HEK293T (cell line): ENCODE measurements around the gene PRTFDC1.

ENCODE experiments used
- CTCF ChIA-PET: fragments of 350-600 bp; formaldehyde crosslinking; extraction: SDS; loops from one replicate; lab custom pipeline; 2021; ENCODE audit warnings: antibody characterized with exemption, inconsistent platforms; lab: Yijun Ruan, JAX
- POLR2A ChIA-PET: fragments of 350-600 bp; formaldehyde crosslinking; extraction: SDS; loops from one replicate; lab custom pipeline; 2020; ENCODE audit warnings: antibody characterized with exemption, inconsistent platforms; lab: Yijun Ruan, JAX
- DNase-seq: peaks from one replicate; pipeline ENCODE4 v3.0.0; 2012; ENCODE audit warnings: mixed read lengths; ENCODE audit errors: extremely low spot score
- ARNT ChIP-seq: fragments of 450-650 bp; IDR thresholded peaks from 2 replicates; pipeline ENCODE4 v1.6.1; 2017; ENCODE audit warnings: mild to moderate bottlenecking
- BHLHE40 ChIP-seq: fragments of 450-650 bp; IDR thresholded peaks from 2 replicates; pipeline ENCODE4 v1.6.1; 2016; ENCODE audit warnings: mild to moderate bottlenecking, moderate library complexity, borderline replicate concordance
- CTBP1 ChIP-seq: fragments of 450-650 bp; IDR thresholded peaks from 2 replicates; pipeline ENCODE4 v1.6.1; 2016; ENCODE audit warnings: borderline replicate concordance
- ELF4 ChIP-seq: fragments of 450-650 bp; IDR thresholded peaks from 2 replicates; pipeline ENCODE4 v1.6.1; 2017; ENCODE audit warnings: antibody characterized with exemption
- FOXA1 ChIP-seq: fragments of 450-650 bp; IDR thresholded peaks from 2 replicates; pipeline ENCODE4 v1.6.1; 2016; ENCODE audit warnings: mild to moderate bottlenecking
- FOXK2 ChIP-seq: fragments of 450-650 bp; IDR thresholded peaks from 2 replicates; pipeline ENCODE4 v1.6.1; 2016; ENCODE audit warnings: mild to moderate bottlenecking
- FOXM1 ChIP-seq: fragments of 450-650 bp; IDR thresholded peaks from 2 replicates; pipeline ENCODE4 v1.6.1; 2017; ENCODE audit warnings: mild to moderate bottlenecking, borderline replicate concordance
- HDGF ChIP-seq: fragments of 450-650 bp; IDR thresholded peaks from 2 replicates; pipeline ENCODE4 v1.6.1; 2017; ENCODE audit warnings: antibody characterized with exemption, borderline replicate concordance
- L3MBTL2 ChIP-seq: fragments of 450-650 bp; conservative IDR thresholded peaks from 2 replicates; pipeline ENCODE4 v1.6.1; 2016; ENCODE audit warnings: mild to moderate bottlenecking
- LEF1 ChIP-seq: fragments of 450-650 bp; IDR thresholded peaks from 2 replicates; pipeline ENCODE4 v1.6.1; 2017; ENCODE audit warnings: mild to moderate bottlenecking, borderline replicate concordance
- NFRKB ChIP-seq: fragments of 450-650 bp; IDR thresholded peaks from 2 replicates; pipeline ENCODE4 v1.6.1; 2016; ENCODE audit warnings: mild to moderate bottlenecking, moderate library complexity
- SP1 ChIP-seq: fragments of 450-650 bp; IDR thresholded peaks from 2 replicates; pipeline ENCODE4 v1.6.1; 2017
- SUZ12 ChIP-seq: fragments of 450-650 bp; IDR thresholded peaks from 2 replicates; pipeline ENCODE4 v1.6.1; 2016; ENCODE audit warnings: mild to moderate bottlenecking
- TARDBP ChIP-seq: fragments of 450-650 bp; IDR thresholded peaks from 2 replicates; pipeline ENCODE4 v1.6.1; 2016
- ZNF384 ChIP-seq: fragments of 450-650 bp; IDR thresholded peaks from 2 replicates; pipeline ENCODE4 v1.6.1; 2016
- TF ChIP-seq, protein P1 (sequence below): fragments of 450-650 bp; IDR thresholded peaks from 2 replicates; pipeline ENCODE4 v1.6.1; 2016

Gene PRTFDC1

GRCh38 chr10:24825551-24825950 is 126.9 kb downstream of the PRTFDC1 start:
- TF ChIP-seq FOXK2 (no peak), ELF4 (no peak), FOXA1 (no peak), ZNF384 (no peak), L3MBTL2 (no peak), HDGF (no peak), BHLHE40 (no peak), TARDBP (no peak), ARNT (no peak), SP1 (no peak), NFRKB (no peak), LEF1 (no peak), SUZ12 (no peak), CTBP1 (no peak), FOXM1 (no peak)
- TF ChIP-seq, protein P1, sequence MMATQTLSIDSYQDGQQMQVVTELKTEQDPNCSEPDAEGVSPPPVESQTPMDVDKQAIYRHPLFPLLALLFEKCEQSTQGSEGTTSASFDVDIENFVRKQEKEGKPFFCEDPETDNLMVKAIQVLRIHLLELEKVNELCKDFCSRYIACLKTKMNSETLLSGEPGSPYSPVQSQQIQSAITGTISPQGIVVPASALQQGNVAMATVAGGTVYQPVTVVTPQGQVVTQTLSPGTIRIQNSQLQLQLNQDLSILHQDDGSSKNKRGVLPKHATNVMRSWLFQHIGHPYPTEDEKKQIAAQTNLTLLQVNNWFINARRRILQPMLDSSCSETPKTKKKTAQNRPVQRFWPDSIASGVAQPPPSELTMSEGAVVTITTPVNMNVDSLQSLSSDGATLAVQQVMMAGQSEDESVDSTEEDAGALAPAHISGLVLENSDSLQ: no peak
- ChIA-PET POLR2A (no interaction called here), CTCF (no interaction called here)
- DNase-seq: no peak

DNA sequence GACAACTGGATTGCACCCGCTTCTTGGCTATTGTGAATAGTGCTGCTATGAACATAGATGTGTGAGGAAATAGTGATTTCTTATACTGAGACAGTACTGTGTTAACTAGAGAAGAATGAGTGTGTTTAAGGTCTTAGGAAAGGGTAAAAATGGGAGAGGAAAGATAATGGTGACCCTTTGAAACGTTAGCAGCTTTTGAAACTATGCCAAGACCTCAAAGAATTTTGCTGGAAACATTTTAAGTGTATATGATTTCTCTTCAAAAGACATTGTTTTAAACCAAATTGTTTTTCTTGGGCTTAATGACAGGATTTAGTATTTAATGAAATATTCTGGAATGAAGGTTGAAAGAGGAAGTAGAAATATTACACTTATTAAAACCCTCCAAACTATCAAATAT is 127.9 kb downstream of the PRTFDC1 start:
- TF ChIP-seq SP1 (no peak), BHLHE40 (no peak), HDGF (no peak), ZNF384 (no peak), L3MBTL2 (no peak), LEF1 (no peak), FOXK2 (no peak), CTBP1 (no peak), FOXM1 (no peak), TARDBP (no peak), FOXA1 (no peak), NFRKB (no peak), ELF4 (no peak), SUZ12 (no peak), ARNT (no peak)
- TF ChIP-seq, protein P1: no peak

GRCh38 chr10:24824124-24824523 is 128.3 kb downstream of the PRTFDC1 start:
- POLR2A ChIA-PET: no interaction called here
- CTCF ChIA-PET: no interaction called here
- no peak for TF ChIP-seq ARNT
- TF ChIP-seq FOXA1: no peak
- no peak for TF ChIP-seq LEF1
- TF ChIP-seq SUZ12: no peak
- TF ChIP-seq L3MBTL2: no peak
- no peak for TF ChIP-seq FOXM1
- no peak for TF ChIP-seq ZNF384
- no peak for TF ChIP-seq HDGF
- TF ChIP-seq ELF4: no peak
- TF ChIP-seq NFRKB: no peak
- DNase-seq: no peak

More for the DNA sequence above, 127.9 kb downstream of the PRTFDC1 start:
- ChIA-PET POLR2A (no interaction called here), CTCF (no interaction called here)
- no peak for DNase-seq

DNA sequence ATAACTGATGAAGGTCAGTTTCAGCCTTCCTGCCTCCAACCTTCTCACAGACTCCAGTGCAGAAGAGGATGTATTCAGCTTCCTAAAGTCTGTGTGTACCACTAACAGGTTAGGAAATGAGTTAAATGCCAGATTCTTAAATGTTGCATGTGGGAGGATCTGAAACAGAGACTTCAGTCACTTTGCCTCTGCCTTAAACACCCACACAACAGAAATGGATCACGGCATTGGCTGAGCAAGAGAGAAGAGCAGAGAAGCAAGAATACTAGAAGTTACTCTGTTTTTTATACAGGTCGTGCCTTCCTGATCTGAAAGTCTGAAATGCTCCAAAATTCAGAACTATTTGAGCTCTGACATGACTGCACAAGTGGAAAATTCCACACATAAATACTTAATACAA is 129.8 kb downstream of the PRTFDC1 start:
- ChIA-PET POLR2A (no interaction called here), CTCF (interaction anchor here (0.5 kb wide), 1 partner anchor 463 kb away, joined by 4 read pairs; no protein-coding TSS in a partner anchor)
- no peak for TF ChIP-seq ARNT
- DNase-seq: no peak

- TF ChIP-seq ARNT: no peak
- no peak for TF ChIP-seq ZNF384
- TF ChIP-seq HDGF: no peak
- TF ChIP-seq BHLHE40: no peak
- CTCF ChIA-PET: interaction anchor here (0.5 kb wide), 1 partner anchor 462 kb away, joined by 4 read pairs; no protein-coding TSS in a partner anchor
- DNase-seq: no peak
- POLR2A ChIA-PET: no interaction called here
Observed at GRCh38 chr10:24821986-24822385, 130.4 kb downstream of the PRTFDC1 start.

DNA sequence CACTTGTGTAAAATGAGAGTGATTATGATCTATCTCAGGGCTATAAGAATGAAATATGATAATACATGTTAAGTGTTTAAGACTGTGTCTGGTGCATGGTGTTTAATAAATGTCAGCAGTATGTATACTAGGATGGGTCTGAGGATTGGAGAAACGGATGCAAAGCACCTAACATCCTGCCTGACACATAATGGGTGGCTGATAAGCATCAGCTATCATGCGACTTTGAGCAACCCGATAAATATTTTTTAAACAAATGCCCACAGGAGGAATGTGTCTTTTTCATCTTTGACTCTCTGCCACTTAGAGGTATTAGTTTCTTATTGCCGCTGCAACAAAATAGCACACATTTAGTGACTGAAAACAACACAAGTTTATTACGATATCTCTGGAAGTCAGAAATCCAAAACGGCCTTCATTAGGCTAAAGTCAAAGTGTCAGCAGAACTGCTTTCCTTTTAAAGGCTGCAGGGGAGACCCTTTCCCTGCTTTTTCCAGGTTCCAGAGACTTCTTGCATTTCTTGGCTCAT is 135.5 kb downstream of the PRTFDC1 start:
- TF ChIP-seq FOXA1 (no peak), LEF1 (no peak), BHLHE40 (no peak), TARDBP (no peak), SUZ12 (no peak), FOXM1 (no peak), CTBP1 (no peak), ARNT (no peak), ELF4 (no peak), L3MBTL2 (no peak)
- TF ChIP-seq, protein P1: no peak
- ChIA-PET CTCF (no interaction called here), POLR2A (no interaction called here)
- DNase-seq: no peak
